Amygdala (tissue), 56 donors: ENCODE data around the gene CCNH.

Experiments used
- DNase-seq, 56 donors: peaks; one replicate each; lab custom pipeline; 2025; lab: John Stamatoyannopoulos, UW

The CCNH gene

GRCh38 chr5:87412630-87413342, at the start of gene CCNH:
Gene CCNH (minus strand): TSS chr5:87412930. CDS start chr5:87412794, 136 bp downstream.
- peak; percentile 64 to 99 (median 97) for DNase-seq

- DNase-seq, result no peak
Measured at GRCh38 chr5:87457706-87458105, 45.0 kb upstream of the CCNH start.

- DNase-seq, result no peak
Measured at GRCh38 chr5:87453801-87454200, 41.1 kb upstream of the CCNH start.

- peak in 4 of 56 donors; percentile 0 to 7 (median 2) for DNase-seq
Measured at GRCh38 chr5:87452837-87453236, 40.1 kb upstream of the CCNH start.

- no peak for DNase-seq
Measured at GRCh38 chr5:87442419-87442818, 29.7 kb upstream of the CCNH start.

GRCh38 chr5:87438231-87438630, 25.5 kb upstream of the CCNH start:
- DNase-seq, result no peak

GRCh38 chr5:87437724-87438123, 25.0 kb upstream of the CCNH start:
- DNase-seq, result no peak

GRCh38 chr5:87435144-87435694, 22.5 kb upstream of the CCNH start:
- no peak for DNase-seq

GRCh38 chr5:87434461-87434860, 21.7 kb upstream of the CCNH start:
- DNase-seq, result no peak

GRCh38 chr5:87433945-87434344, 21.2 kb upstream of the CCNH start:
- no peak for DNase-seq

GRCh38 chr5:87432460-87432859, 19.7 kb upstream of the CCNH start:
- DNase-seq, result no peak

GRCh38 chr5:87430863-87431457, 18.2 kb upstream of the CCNH start:
- DNase-seq, result no peak

GRCh38 chr5:87423755-87424154, 11.0 kb upstream of the CCNH start:
- no peak for DNase-seq

GRCh38 chr5:87421307-87421706, 8.6 kb upstream of the CCNH start:
- DNase-seq, result no peak

- no peak for DNase-seq
Measured at GRCh38 chr5:87418506-87418905, 5.8 kb upstream of the CCNH start.

- DNase-seq, result peak in 4 of 56 donors; percentile 23 to 50 (median 35)
Measured at GRCh38 chr5:87413343-87413645, 564 bp upstream of the CCNH start.

GRCh38 chr5:87411973-87412629, 629 bp downstream of the CCNH start:
- DNase-seq, result peak in 33 of 56 donors; percentile 4 to 68 (median 34)

GRCh38 chr5:87411586-87411972, 1.2 kb downstream of the CCNH start:
- no peak for DNase-seq

GRCh38 chr5:87410931-87411330, 1.8 kb downstream of the CCNH start:
- DNase-seq, result no peak

- DNase-seq, result no peak
Measured at GRCh38 chr5:87408204-87408603, 4.5 kb downstream of the CCNH start.

- no peak for DNase-seq
Measured at GRCh38 chr5:87405472-87406155, 7.1 kb downstream of the CCNH start.
